GM10266 (cell line): ENCODE measurements around the gene NFKB2.

ENCODE experiments used
- DNase-seq: peaks from one replicate; pipeline ENCODE4 v3.0.0; 2012; ENCODE audit errors: extremely low spot score
- CTCF ChIP-seq: IDR thresholded peaks from 2 replicates; pipeline ENCODE4 v1.5.1; 2012; ENCODE audit warnings: mild to moderate bottlenecking, low read depth; ENCODE audit not compliant: control insufficient read depth, insufficient read depth; ENCODE audit errors: missing control alignments

Gene NFKB2

GRCh38 chr10:102432162-102432950, 36.9 kb downstream of the NFKB2 start, which contains the start of gene CUEDC2:
Gene CUEDC2, minus strand, starts transcription at chr10:102432574. Its CDS starts 7,386 bp downstream, at chr10:102425188.
- peak; percentile 88 for DNase-seq
- TF ChIP-seq CTCF: no peak

- no peak for TF ChIP-seq CTCF
- DNase-seq: no peak
Observed at GRCh38 chr10:102433619-102434046, 38.1 kb downstream of the NFKB2 start.

DNA sequence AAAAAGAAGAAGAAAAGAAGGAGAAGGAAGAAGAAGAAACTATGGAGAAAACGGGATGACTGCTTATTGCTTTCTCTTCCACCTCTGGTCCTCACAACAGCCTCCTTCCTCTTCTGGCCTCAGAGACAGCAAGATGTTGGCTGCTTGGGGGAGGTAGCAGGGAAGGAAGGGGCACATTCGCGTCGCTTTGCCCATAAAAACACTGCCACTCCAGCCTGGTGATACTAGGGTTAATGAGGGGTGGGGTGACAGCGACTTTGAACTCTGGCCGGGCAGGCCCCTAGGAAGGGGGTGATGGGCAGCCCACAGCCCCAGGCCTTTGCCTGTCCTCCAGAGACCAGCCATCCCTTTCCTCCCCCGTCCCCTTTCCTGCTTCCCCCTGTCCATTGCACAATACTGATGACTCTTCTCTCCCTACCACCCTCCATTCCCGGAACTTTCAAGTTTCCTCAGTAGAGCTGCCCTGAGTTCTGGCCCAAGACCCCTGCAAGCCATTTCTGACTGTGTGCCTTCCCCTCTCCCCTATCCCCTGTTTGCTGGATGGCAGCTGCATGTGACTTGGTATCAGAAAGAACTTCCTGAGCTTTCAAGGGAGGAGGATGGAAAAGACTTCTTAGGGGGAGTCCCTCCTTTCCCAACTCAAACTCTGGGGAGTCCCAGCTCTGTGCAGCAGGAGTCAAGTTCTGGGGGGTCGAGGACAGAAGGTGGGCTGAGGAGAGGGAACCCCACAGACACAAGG, 39.1 kb downstream of the NFKB2 start:
- no peak for TF ChIP-seq CTCF
- no peak for DNase-seq

DNA sequence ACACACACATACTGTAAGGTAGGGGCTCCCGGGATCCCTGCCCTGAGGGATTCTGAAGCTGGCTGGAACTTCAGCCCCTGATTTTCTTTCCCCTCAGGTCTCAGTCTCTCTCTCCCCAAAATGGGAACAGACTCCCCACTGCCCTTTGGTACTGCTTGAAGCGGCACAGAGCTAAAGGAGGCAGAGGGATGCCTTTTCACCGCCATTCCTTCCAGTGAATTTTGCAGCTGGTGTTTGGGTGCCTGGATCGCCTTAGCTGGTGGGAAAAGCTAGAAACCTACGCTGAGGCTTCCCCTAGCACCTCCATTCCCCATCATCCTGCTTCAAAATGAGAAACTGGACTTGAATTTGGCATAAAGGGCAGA, 39.6 kb downstream of the NFKB2 start:
- no peak for DNase-seq
- no peak for TF ChIP-seq CTCF

- TF ChIP-seq CTCF: no peak
- DNase-seq: peak; percentile 52
Observed at GRCh38 chr10:102435529-102436233, 40.2 kb downstream of the NFKB2 start.

DNA sequence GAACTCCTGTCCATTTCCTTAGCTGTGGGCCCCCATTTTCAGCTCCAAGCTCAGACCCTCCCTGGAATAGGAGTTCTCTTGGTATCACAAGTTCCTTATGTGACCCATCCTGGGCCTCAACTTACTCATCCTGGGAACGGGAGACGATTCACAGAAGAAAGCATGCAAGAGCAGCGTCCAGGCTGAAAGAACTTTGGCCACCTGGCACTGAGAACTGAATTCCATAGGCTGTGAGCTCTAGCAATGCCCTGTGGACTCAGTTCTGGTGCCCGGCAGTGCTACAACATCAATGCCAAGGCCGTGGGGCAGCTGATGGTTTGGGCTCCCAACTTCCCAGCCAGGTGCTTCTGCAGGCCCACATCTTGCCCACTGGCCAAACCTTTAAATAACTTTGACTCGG, 40.8 kb downstream of the NFKB2 start:
- TF ChIP-seq CTCF: no peak
- no peak for DNase-seq

GRCh38 chr10:102437515-102437914, 42.0 kb downstream of the NFKB2 start:
- DNase-seq: no peak
- no peak for TF ChIP-seq CTCF
